Left renal pelvis (tissue), 4 donors: ENCODE measurements around the gene CCL22. TPM values are rescaled to one million over a fixed set of nuclear protein-coding genes. Genes with fewer than 3 reads are reported as not detected.
"Not testable (repeated sequence)": the region's sequence is repeated elsewhere in the genome, so short reads cannot be mapped to it uniquely, and the experiment has no call there.

ENCODE experiments used
- DNase-seq, 4 donors: peaks; one replicate each; pipeline ENCODE4 v3.0.0-alpha.2; 2013; ENCODE audit warnings: low read depth in 4 of 4, low spot score in 3 of 4
- polyA plus RNA-seq, 4 donors: library from polyadenylated mRNA; unstranded; fragments of 120-200 nt; gene quantifications; one replicate each; pipeline ENCODE4 v1.2.1, GENCODE V29; 2013; ENCODE audit not compliant: insufficient read length in 4 of 4

Gene CCL22
- polyA plus RNA-seq, 4 donors = 0.04 to 0.15 (median 0.11) TPM

DNA sequence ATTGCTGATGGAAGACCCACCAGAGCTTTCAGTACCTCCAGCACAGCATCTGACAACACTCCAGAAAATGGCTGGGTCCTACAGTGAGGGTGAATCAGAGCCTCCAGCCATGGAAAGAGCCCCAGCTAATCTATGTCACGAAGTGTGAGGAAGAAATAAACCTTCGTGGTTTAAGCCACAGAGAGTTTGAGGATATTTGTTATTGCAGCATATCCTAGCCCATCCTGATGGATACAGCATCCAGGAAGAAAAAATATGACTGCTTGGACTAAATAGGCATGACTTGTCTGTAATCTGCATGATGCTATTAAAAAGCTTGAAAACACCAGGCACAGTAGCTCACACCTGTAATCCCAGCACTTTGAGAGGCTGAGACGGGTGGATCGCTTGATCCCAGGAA is 32.7 kb downstream of the CCL22 start:
- DNase-seq = no peak

DNA sequence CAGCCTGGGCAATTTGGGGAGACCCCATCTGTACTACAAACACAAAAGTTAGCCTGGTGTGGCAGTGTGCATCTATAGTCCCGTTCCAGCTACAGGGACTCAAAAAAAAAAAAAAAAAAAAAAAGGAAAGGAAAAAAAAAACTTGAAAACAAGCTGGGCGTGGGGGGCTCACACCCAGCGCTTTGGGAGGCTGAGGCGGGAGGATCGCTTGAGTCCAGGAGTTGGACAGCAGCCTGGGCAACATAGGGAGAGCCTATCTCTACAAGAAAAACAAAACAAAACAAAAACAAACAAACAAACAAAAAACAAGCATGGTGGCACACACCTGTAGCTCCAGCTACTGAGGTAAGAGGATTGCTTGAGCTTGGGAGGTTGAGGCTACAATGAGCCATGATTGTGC is 33.1 kb downstream of the CCL22 start:
- no peak for DNase-seq

DNA sequence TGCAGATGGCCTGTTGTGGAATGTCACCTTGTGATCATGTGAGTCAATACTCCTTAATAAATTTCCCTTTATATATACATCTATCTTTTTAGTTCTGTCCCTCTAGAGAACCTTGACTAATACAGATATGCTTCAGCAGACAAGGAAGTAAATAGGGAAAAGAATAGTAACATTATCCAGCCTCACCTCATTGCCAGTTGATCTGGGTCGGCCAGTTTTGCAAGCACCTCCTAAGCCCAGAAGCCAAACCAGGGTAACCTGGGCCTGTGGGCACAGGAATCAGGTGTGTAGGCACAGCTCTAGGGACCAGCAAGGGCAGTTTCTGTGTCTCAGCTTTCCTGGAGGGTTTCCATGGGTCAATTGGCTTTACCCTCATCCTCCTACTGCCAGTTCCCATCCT is 34.1 kb downstream of the CCL22 start:
- DNase-seq = no peak

DNA sequence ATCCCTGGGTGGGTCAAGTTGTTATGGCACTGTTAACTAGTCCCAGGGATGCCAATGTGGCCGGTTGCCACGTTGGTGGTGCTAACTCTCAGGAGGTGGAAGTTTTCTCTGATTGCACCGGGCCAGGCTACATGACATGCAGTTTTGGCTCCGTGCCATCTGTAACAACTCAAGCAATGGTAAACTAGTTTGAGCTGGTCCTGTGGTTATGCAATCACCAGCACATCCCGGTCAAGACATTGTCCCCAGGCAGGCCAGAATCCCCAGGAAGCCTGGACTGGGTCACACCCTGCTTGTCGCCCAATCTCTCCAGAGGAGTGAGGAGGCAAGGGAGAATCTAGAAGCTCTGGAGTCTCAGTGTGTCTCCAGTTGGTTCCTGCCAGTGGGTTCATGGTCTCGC is 35.9 kb downstream of the CCL22 start:
- DNase-seq = no peak

DNA sequence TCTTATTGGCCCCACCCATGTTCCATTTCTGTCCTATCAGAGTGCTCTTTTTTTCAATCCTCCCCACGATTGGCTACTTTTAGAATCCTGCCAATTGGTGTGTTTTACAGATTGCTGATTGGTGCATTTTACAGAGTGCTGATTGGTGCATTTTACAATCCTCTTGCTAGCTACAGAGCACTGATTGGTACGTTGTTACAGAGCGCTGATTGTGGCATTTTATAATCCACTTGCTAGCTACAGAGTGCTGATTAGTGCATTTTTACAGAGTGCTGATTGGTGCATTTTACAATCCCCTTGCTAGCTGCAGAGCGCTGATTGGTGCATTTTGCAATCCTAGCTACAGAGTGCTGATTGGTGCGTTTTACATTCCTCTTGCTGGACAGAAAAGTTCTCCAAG is 36.4 kb downstream of the CCL22 start:
- DNase-seq = no peak

DNA sequence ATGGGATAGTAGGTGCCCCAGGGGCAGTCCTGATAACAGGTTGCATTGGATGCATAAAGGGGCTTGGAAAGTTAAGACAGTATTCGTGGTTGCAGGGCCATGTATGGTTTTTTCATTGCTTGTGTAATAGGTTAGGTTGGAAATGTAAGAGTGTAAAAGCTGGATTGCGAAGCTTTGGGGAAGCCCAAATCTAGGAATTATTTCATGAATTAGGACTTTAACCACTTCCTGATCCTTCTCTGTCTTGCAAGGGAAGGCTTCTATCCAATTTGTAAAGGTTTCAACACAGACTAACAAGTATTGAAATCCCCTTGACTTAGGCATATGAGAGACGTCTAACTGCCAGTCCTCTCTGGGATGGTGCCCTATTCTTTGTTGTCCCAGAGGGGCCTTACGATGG is 38.2 kb downstream of the CCL22 start:
- DNase-seq = no peak

DNA sequence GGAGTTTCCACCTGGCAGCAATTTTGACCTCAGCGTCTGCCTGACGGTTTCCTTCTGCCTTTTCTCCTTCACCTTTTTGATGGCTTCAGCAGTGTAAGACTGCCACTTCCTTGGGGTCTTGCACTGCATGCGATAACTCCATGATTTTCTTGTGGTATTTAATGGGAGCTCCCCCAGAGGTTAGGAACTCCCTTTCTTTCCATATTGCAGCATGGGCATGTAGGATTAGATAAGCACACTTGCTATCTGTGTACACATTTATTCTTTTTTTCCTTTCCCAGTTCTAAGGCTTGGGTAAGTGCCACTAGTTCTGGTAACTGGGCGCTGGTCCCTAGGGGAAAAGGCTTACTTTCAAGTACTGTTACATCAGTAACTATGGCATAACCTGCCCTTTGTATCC is 38.9 kb downstream of the CCL22 start:
- DNase-seq = not testable (repeated sequence)

DNA sequence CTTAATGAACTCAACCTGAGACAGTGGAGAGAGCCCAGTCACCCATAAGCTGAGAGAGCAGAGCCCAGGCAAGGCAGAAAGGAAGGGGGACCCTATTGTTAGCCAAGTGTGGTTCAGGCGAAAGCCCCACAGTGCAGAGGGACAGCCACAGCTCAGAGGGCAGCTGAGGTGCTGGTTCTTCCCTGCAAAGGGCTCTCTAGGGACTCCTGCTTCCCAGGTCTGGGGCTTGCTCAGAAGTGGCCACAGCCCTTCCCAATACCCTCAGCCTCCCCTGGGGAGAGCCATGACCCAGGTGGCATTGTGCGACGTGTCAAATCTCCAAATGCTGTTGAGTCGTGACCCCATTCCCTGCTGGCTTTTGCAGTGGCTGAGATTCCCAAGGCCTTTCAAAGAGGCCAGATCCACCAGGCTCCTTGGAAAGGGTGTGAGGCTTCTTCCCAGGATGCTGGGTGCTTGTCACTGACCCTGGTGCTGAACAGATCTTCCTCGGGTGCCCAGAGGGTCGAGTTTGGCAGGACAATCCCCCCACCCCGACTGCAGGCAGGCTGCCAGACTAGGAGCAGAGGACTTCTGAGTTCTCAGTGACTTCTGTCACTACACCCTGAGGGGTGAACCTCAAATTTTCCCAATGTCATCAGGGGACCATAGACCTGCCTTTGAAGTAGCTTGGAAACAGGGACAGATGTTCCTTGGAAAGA is 43.5 kb downstream of the CCL22 start:
- DNase-seq = no peak

DNA sequence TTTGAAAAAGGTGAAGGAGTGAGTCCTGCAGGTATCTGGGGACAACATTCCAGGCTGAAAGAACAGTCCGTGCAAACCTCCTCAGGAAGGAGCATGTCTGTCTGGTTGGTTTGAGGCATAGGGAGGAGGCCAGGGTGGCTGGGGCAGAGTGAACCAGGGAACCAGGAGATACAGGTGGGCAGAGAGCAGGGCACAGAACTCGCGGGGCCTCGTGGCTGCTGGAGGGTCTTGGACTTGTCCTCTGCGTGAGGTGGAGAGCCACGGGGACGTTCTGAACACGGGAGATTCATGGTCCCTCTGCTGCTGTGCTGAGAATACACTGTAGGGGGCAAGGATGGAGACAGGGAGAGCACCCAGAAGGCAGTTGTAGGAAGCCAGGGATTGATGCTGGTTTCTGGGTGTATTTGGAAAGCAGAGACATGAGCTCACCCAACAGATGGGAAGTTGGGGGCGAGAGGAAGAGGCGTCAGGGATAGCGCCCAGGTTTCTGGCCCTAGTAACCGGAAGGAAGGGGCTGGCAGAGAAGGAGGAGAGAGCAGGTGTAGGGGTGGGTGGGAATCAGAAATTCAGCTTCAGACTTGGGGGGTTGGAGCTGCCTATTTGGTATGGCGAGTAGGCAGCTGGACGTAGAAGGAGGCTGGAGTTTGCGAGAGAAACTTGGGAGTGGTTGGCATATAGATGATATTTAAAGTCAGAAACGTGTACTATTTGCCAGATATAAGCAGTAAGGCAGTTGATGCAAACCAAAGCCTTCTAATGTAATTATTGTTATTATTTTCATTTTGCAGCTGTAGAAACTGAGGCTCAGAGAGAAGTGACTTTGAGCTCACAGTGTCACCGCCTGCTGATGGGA is 45.6 kb downstream of the CCL22 start, which contains the start of gene CCL17:
Gene CCL17 (plus strand): TSS at position 803 of the 853 bp plus-strand sequence. CDS start 9,166 bp downstream, outside the sequence.
- no peak for DNase-seq

DNA sequence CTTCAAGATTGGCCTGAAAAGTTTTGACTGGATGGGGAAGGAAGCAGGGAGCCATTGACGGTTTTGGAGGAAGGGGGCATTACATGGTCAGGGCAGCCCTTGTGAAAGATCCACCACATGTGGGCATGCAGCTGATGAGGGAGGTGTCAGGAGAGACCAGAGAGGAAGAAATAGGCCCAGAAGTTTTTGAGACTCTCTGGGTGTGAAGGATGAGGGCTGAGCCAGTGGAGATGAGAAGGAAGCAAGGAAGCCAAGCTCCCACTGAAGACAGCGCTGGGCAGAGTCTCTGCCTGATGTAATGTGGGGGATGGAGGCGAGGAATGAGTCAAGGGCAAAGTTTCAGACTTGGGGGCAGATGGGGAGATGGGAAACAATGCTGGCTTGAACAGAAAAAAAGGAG is 46.5 kb downstream of the CCL22 start:
- DNase-seq = no peak

DNA sequence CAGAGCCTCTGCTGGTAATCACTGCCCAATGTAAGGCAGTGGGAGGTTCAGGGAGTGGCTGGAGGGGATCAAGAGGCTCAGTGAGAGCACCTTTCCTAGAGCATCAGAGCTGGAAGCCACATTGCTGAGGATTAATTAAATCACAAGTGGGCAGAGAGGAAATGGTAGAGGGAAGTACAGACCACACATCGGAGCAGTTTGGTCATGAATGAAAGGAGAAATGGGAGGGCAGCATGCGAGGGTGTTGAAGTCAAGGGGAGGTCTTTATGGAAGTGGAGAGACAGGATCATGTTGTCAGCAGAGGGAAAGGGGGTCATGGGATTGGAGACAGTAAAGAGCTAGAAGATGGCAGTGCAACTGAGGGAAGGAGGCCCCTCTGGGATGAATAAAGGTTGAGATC is 48.3 kb downstream of the CCL22 start:
- no peak for DNase-seq

DNA sequence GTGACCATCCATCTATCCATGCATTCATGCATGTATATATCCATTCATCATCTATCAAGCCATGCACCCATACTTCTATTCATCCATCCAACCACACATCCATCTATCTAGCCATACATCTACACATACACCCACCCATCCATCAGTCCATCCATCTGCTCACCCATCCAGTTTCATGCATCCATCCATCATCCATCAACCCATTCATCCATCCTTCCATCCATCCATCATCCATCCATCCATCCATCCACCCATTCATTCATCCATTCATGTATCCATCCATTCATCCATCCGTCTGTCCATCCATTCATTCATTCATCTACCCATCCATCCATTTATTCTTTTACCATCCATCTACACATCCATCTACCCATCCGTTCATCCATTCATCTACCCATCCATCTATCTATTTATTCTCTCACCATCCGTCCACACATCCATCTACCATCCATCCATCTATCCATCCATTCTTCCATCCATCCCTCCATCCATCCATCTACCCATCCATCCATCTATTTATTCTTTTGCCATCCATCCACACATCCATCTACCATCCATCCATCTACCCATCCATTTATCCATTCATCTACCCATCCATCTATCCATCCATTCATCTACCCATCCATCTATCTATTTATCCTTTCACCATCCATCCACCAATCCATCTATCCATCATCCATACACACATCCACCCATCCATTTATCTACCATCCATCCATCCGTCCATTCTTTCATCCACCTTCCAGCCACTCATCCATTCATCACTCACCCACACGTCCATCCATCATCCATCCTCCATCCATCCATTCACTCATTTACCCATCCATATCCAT is 49.2 kb downstream of the CCL22 start:
- DNase-seq = no peak

DNA sequence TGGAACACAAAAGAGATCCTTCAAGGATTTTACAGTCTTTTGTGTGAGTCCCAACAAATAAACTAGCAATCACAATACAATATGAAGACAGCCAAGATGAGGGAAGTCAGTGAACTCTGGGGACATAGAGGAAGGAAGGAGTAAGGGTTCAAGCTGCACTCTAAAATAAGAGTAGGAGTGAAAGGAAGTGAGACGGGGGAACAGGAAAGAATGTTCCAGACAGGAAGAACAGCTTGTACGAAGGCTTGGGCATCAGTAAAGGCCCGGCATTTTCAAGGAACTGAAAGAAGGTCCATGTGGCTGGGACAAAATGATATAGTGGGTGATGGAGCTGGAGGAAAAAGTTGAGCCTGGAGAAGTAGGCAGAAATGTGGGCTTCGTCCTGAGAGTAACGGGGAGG is 50.5 kb downstream of the CCL22 start:
- DNase-seq = no peak

DNA sequence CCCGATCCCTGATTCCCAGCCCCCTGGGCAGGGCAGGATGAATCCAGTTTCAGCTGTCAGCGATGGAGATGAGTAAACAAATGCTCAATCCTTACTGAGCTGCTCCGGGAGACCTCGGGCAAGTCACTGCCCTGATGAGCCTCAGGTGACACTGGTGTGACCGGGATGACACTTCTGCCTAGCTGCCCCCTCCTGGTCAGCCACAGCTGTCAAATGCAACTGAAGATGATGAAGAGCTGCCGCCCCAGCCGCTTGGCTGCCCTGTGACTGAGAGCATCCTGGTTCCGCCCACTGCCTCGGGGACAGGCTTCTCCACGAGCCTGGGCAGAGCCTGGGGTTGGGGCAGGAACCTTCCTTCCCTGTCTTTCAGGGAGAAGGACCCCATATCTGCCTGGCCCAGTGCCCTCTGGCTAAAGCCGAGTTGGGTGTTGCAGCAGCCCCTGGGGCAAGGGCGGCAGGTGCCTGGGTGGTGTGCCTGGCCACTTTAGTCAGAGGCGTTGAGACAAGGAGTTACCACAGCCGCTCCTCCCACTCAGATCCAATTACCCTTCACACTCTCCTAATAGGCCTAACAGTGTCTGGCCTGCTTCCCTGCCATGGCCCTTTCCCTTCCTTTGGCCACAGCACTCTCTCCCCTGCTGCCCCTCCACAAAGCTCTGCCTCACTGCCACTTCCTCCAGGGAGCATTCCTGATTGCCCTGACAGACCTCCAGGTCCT is 51.4 kb downstream of the CCL22 start:
- no peak for DNase-seq

DNA sequence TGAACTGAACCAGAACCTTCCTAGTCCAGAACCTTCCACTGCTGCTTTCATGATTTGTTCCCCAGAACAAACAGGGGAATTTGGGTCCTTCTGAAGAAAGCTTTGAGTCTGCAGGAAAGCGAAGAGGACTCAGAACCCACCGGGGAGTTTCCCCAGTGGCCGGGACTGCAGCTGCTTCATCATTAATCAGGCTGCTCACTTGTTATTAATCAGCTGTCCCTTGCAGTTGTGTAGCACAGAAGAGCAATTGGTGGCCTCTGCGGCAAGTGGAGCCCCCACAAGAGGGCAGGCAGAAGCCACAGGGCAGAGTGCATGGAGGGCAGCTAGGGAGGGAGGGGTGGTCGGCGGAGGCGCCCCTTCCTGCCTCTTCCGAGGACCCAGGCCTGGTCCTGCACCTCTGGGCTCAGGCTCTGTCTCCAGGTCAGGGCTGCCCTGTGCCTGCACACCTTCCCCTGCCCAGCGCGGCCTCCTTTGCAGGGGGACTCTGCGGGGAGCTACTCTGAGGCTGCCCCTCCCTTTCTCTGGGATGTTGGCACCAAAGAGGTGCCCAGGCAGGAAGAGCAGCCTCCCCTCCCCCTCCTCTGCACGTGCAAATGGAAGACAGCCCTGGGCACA is 52.9 kb downstream of the CCL22 start:
- no peak for DNase-seq

DNA sequence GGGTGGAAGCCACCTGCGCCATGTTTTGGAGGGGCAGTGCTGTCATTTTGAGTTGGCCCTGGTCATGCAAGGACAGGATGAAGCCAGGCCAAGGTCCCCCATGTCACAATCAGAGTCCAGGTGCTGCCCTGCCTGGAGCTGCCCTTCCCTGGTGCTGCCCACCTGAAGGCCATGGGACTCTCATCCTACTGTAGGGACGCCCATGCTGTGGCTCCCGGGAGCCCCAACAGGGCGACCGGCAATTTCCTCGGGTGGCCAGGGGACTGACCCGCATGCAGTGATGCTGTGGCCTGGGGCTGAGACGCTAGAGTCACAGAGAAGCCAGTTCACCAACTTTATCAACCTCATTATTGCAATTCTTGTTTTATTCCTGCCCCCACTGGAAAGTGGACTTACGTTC is 54.0 kb downstream of the CCL22 start:
- DNase-seq = no peak

DNA sequence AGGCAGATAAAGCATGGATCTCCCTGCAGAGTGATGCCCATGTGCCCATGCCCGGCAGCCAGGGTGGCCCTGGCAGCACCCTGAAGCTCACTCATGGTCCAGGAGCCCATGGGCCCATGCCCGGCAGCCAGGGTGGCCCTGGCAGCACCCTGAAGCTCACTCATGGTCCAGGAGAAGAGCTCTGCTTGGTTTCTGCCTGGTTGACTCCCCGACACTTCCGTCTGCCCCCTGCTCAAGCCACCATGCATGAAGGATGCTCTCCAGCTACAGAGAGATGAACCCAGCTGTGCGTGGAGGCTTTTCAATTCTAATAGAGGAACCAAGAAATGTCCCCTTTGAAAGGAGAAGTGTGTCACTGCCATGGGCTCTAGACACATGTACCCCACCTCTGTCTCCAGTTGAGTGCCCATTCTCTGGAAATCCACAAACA is 54.7 kb downstream of the CCL22 start:
- DNase-seq = no peak

DNA sequence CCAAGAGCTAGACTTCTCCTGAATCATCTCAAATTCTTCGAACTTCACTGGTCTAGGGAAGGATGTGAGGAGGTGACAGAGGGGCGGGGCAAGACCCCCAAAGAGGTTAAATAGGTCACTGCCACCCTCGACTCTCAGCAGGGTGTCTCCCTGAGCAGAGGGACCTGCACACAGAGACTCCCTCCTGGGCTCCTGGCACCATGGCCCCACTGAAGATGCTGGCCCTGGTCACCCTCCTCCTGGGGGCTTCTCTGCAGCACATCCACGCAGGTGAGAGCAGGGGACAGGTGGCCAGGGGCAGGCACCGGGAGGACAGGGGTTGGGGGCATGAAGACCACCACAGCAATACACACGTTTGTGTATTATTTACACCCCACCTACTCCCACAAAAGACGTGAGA is 55.1 kb downstream of the CCL22 start:
- no peak for DNase-seq
